Lung microvascular endothelial cell (primary cell): ENCODE measurements around the gene TSPEAR. TPM values are rescaled to one million over a fixed set of nuclear protein-coding genes. Genes with fewer than 3 reads are reported as not detected.
"Not testable (repeated sequence)": the region's sequence is repeated elsewhere in the genome, so short reads cannot be mapped to it uniquely, and the experiment has no call there.

ENCODE experiments used
- DNase-seq, 2 donors: peaks; one replicate each; pipeline versions ENCODE4 v3.0.0 to v3.0.0-alpha.2; 2010; ENCODE audit warnings: low read depth in 2 of 2
- total RNA-seq: library from RNA; depleted of rRNA; stranded (reverse); fragments of >200 nt; gene quantifications from 2 replicates; pipeline ENCODE4 v1.2.1, GENCODE V29; 2014

TSPEAR gene
- total RNA-seq, 1 donor from 2014 or later: under 0.01 TPM

DNA sequence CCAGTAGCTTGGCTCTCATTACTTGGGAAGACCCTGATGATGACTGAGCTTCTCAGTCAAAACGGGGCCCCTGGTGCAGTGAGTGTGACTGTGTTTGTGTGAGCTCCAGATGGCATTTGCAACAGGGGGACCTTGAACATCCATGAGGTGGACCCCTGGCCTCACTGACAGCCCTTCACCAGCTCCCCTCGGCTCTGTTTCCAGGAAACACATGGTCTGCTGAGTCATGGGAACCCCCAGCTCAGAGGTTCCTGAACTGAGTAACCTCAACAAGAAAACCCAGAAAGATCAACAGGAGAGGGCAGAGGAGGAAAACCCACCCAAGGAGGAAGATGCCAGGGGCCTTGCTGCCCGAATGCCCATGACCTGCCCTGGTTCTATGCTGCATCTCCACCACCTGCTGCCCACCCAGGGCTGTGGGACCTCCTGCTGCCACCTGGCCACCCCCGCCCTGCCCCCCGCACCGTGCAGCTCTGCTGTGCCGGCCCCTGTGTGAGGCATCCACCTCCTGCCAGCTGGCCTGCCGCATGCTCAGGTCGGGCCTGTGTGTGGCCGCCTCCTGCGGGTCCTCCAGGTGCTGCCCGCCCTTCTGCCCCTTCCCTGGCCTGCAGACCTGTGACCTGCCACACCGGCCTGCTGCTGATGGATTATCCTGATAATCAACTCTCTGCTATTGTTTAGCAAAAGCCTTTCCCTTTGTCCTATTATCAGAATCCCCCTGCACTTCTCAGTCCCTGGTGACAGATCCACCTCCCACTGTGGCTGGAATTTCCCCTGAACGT is 25.2 kb downstream of the TSPEAR start:
- peak in 1 of 2 donors; percentile 73 for DNase-seq

- not testable (repeated sequence) for DNase-seq
Measured at GRCh38 chr21:44685050-44685449, 26.3 kb downstream of the TSPEAR start.

DNA sequence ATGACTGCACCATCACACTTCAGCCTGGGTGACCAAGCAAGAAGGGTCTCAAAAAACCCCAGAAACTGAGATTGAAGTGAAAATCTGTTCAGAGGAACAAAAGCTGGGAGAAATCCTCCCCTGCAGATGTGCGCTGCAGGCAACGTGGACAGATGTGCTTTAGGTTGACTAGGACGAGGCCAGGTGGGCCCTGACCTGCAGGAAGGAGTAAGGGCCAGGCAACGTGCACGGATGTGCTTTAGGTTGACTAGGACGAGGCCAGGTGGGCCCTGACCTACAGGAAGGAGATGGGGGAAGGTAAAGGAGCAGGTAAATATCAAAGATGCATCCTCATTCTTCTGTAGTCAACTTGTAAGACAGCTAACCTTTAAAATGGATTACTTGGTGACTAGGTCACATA is 26.9 kb downstream of the TSPEAR start:
- DNase-seq: no peak

DNA sequence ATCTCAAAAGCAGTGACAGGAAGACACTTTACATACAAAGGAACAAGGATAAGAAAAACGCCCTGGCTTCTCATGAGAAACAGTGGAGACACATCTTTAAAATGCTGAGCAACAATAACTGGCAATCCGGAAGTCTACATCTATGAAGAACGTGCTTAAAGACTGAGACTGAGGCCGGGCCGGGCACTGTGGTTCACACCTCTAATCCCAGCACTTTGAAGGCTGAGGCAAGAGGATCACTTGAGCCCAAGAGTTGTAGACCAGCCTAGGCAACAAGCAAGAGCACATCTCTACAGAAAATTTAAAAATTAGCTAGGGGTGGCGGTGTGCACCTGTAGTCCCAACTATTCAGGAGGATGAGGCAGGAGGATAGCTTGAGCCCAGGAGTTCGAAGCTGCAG is 27.3 kb downstream of the TSPEAR start:
- no peak for DNase-seq

GRCh38 chr21:44682580-44683151 is 28.7 kb downstream of the TSPEAR start:
- no peak for DNase-seq

GRCh38 chr21:44681861-44682579 is 29.4 kb downstream of the TSPEAR start, which contains the start of gene KRTAP12-1:
Gene KRTAP12-1 (minus strand): TSS chr21:44682163. CDS start chr21:44682123, 40 bp downstream.
- DNase-seq: no peak

GRCh38 chr21:44681152-44681551 is 30.2 kb downstream of the TSPEAR start:
- DNase-seq: no peak

DNA sequence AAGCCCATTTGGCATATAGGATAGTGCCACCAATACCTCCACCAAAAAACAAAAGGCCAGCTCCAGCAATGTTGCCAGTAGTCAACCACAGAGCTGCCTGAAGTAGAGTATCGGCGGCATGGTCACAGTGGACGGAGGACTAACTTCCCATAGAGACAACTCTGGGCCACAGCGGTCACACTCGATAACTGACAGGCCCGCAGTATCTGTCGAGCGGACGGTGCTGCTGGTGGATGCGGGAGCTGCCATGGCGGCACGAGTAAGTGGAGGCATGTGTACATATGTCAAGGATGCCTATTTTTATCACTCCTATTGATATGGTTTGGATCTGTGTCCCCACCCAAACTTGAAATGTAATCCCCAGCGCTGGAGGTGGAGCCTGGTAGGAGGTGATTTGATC is 33.5 kb downstream of the TSPEAR start:
- DNase-seq: no peak

DNA sequence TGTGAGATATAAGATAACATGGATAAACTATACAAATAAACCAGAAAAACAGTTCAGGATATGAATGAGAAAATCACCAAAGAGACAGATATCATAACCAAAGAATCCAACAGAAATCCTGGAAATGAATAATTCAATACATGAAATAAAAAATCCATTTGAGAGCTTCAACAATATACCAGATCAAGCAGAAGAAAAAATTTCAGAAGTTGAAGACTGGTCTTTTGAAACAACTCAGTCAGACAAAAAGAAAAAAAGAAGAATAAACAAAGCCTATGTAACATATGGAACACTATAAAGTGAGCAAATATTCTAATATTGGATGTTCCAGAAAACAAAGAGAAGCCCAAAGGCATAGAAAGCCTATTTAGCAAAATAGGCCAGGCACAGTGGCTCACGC is 39.5 kb downstream of the TSPEAR start:
- DNase-seq: no peak

GRCh38 chr21:44670642-44671432 is 40.5 kb downstream of the TSPEAR start:
- no peak for DNase-seq

- DNase-seq: no peak
Measured at GRCh38 chr21:44667612-44668011, 43.8 kb downstream of the TSPEAR start.

DNA sequence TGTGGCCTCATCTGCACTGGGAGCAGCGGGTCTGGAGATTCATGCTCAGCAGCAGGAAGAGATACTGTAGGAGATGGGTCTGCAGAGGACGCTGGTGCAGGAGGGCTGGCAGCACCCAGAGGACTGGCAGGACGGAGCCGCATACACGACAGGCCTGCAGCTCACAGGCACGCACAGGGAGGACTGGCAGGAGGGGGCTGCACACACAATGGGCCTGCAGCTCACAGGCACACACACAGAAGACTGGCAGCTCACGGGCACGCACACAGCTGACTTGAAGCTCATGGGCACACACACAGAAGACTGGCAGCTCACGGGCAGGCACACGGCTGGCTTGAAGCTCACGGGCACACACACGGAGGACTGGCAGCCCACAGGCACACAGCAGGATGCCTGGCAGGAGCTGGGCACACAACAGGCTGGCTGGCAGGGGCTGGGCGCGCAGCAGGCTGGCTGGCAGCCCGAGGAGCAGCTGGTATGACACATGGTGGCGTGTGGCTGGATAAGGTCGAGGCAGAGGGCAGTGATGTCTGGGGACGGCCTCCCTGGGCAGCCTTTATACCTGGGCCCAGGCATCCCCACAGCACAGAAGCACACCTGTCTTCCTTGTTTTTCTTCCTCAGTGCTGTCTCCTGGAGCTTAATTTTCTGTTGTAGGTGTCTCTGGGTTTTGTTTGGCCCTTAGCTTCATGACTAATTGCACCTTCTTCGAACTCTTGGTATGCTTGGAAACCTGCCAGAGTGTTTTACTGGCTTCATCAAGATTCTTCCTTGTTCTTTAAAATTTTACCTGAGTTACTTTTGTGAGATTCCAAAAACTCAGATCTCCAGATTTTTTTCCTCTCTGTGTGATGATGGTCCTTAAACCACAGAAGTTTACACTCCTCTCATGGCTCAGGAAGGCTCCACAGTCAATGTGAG is 44.7 kb downstream of the TSPEAR start, which contains the start of gene KRTAP12-2:
Gene KRTAP12-2, minus strand, starts transcription at position 527 of the 920 bp plus-strand sequence. Its CDS starts 41 bp downstream, at position 486.
- no peak for DNase-seq

DNA sequence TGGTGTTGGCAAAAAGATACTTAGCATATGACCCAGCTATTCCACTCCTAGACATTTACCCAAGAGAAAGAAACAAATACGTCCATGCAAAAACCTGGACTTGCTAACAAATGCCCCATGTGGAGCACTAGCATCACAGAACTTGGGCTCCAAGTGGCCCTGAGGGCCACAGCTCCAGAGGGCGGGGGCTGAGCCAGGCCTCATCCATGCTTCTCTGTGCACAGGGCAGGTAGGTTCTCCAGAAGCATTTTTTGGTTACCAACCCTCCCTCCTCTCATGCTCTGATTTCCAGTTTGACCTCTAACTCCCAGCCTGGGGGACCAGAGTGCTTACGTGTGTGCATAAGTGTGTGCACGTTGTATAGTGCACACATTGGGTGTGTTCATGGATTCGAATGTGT is 46.7 kb downstream of the TSPEAR start:
- DNase-seq: no peak

- not testable (repeated sequence) for DNase-seq
Measured at GRCh38 chr21:44661567-44661966, 49.8 kb downstream of the TSPEAR start.

DNA sequence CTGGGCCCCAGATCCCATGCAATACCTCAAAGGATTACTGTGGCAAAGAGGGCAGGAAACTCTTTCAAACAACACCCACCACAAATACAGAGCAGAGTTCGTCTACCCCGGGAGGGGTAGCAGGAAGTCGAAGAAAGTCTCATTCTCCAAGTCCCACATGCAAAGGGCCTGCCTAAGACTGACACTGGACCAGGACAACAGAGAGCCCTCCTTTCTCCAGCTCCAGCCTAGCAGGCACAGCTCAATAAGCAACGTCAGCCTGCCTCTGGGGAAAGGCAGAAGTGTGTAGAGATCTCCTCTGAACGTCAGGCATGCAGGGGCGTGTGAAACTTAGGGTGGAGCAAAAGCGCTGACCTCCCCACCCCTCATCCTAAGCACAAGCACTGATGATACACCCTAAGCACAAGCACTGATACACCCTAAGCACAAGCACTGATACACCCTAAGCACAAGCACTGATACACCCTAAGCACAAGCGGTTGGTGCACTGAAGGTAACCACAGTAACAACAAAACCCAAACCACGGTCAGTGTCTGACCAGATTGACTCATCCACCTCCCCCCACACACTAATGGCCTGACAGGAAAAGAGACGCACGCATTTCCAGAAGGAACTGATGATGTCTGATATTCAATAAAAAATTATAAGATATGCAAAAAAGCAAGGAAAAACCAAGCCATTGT is 52.3 kb downstream of the TSPEAR start:
- no peak for DNase-seq

GRCh38 chr21:44658541-44658910 is 52.8 kb downstream of the TSPEAR start:
- no peak for DNase-seq

GRCh38 chr21:44657635-44658540 is 53.5 kb downstream of the TSPEAR start, which contains the start of gene KRTAP12-3:
Gene KRTAP12-3 (plus strand): TSS chr21:44657932. CDS start chr21:44657980, 48 bp downstream.
- peak in 1 of 2 donors; percentile 17 for DNase-seq

GRCh38 chr21:44656868-44657267 is 54.5 kb downstream of the TSPEAR start:
- DNase-seq: no peak
